ENCODE measurements around the gene SPI1.

- TF ChIP-seq ZFP41 (tag by site-specific recombination; IDR thresholded peaks at IDR 0.05; ENCODE audit: borderline replicate concordance) (no peak), CTCF (tag by site-specific recombination; IDR thresholded peaks at IDR 0.05) (no peak), MEIS1 (CRISPR knock-in tag; IDR thresholded peaks at IDR 0.05; ENCODE audit: borderline replicate concordance) (no peak), ZNF221 (tag by site-specific recombination; IDR thresholded peaks at IDR 0.05; ENCODE audit: borderline replicate concordance) (no peak), ZNF664 (tag by site-specific recombination; IDR thresholded peaks at IDR 0.05) (no peak), PATZ1 (tag by site-specific recombination; IDR thresholded peaks at IDR 0.05) (no peak), ZNF112 (tag by site-specific recombination; IDR thresholded peaks at IDR 0.05) (no peak), ZNF701 (tag by site-specific recombination; IDR thresholded peaks at IDR 0.05) (no peak)
These were observed 61.1 kb downstream of the SPI1 start for GRCh38 chr11:47317064-47317828.

All from HEK293 (cell line).